Measurements from ENCODE around the gene SERPINA12.

DNA sequence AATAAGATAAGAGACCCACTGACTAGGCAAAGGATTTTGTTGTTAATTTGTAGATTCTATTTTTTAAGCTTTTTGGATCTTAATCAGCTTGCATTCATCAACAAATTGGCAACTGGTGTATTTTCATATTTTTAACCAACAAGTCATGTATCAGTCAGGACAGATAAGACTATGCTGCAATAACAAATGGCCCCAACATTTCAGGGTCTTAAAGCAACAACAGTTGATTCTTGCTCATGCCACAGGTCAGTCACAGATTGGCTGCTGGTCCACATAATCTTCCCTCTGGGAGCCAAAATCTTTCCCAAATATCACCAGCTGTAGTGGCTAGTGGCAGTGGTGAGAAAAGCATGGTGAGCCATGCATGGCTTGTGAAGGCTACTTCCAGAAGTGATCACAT, 21.9 kb upstream of the SERPINA12 start:
- TF ChIP-seq, protein P1, sequence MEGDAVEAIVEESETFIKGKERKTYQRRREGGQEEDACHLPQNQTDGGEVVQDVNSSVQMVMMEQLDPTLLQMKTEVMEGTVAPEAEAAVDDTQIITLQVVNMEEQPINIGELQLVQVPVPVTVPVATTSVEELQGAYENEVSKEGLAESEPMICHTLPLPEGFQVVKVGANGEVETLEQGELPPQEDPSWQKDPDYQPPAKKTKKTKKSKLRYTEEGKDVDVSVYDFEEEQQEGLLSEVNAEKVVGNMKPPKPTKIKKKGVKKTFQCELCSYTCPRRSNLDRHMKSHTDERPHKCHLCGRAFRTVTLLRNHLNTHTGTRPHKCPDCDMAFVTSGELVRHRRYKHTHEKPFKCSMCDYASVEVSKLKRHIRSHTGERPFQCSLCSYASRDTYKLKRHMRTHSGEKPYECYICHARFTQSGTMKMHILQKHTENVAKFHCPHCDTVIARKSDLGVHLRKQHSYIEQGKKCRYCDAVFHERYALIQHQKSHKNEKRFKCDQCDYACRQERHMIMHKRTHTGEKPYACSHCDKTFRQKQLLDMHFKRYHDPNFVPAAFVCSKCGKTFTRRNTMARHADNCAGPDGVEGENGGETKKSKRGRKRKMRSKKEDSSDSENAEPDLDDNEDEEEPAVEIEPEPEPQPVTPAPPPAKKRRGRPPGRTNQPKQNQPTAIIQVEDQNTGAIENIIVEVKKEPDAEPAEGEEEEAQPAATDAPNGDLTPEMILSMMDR (conservative IDR thresholded peaks at IDR 0.05 in 1 of 2, IDR thresholded peaks at IDR 0.05 in 1 of 2; ENCODE audit: low read depth in 1 of 2, low read length in 2 of 2): no peak
- no peak for TF ChIP-seq EZH2 (IDR thresholded peaks at IDR 0.05; ENCODE audit: low read length, missing control alignments)
